PC-9 (cell line): ENCODE results near the gene OXSM. TPM values are rescaled to one million over a fixed set of nuclear protein-coding genes. Genes with fewer than 3 reads are reported as not detected.

Experiments used
- BruUV-seq: library from RNA; stranded (reverse); fragments of 400-500 nt; replicated peaks from 2 replicates; lab custom pipeline; 2021; lab: Mats Ljungman, UMichigan
- CTCF ChIA-PET: fragments of 300-600 bp; sonication (Branson Sonifier 250); formaldehyde crosslinking; loops from one replicate; lab custom pipeline; 2022; ENCODE audit warnings: antibody characterized with exemption; lab: Charles Lee
- POLR2A ChIA-PET: fragments of 300-600 bp; sonication (Branson Sonifier 250); formaldehyde crosslinking; loops from one replicate; lab custom pipeline; 2022; ENCODE audit warnings: antibody characterized with exemption; ENCODE audit not compliant: unreplicated experiment; lab: Charles Lee
- DNase-seq, 2 experiments: peaks; one replicate each; pipeline versions ENCODE4 v3.0.0 to v3.0.0-alpha.2; 2015 to 2022; ENCODE audit warnings: mixed read lengths in 1 of 2
- H2AFZ ChIP-seq: fragments of 200-600 bp; sonication (generic); 2 replicates; pipeline ENCODE4 v1.8.1; 2017; ENCODE audit warnings: antibody characterized with exemption
- H3F3A ChIP-seq: fragments of 200-600 bp; sonication (generic); 2 replicates; pipeline ENCODE4 v1.8.1; 2017; ENCODE audit warnings: antibody characterized with exemption, mild to moderate bottlenecking, low read depth; ENCODE audit not compliant: insufficient read depth
- H3K27ac ChIP-seq: fragments of 200-600 bp; sonication (generic); 2 replicates; pipeline ENCODE4 v1.6.1; 2016; ENCODE audit warnings: mixed run types
- H3K27me3 ChIP-seq: fragments of 200-600 bp; sonication (generic); 2 replicates; pipeline ENCODE4 v1.6.1; 2016; ENCODE audit warnings: low read depth, mixed run types; ENCODE audit not compliant: insufficient read depth
- H3K36me3 ChIP-seq: fragments of 200-600 bp; sonication (generic); 2 replicates; pipeline ENCODE4 v1.6.1; 2016; ENCODE audit warnings: low read depth, mixed run types
- H3K4me1 ChIP-seq: fragments of 200-600 bp; sonication (generic); replicated peaks from 2 replicates; pipeline ENCODE4 v1.6.1; 2016; ENCODE audit warnings: mixed run types; ENCODE audit not compliant: insufficient read depth
- H3K4me2 ChIP-seq: fragments of 200-600 bp; sonication (generic); 2 replicates; pipeline ENCODE4 v1.6.1; 2017; ENCODE audit warnings: mixed run types
- H3K4me3 ChIP-seq: fragments of 200-600 bp; sonication (generic); 2 replicates; pipeline ENCODE4 v1.6.1; 2016; ENCODE audit warnings: mixed run types
- H3K79me2 ChIP-seq: fragments of 200-600 bp; sonication (generic); 2 replicates; pipeline ENCODE4 v1.6.1; 2017; ENCODE audit warnings: low read depth, mixed run types
- H3K9me2 ChIP-seq: fragments of 200-600 bp; sonication (generic); 2 replicates; pipeline ENCODE4 v1.8.1; 2017; ENCODE audit warnings: mild to moderate bottlenecking; ENCODE audit not compliant: insufficient read depth
- H3K9me3 ChIP-seq: fragments of 200-600 bp; sonication (generic); 2 replicates; pipeline ENCODE4 v1.8.1; 2016; ENCODE audit warnings: low read depth; ENCODE audit not compliant: insufficient read depth
- H4K20me1 ChIP-seq: fragments of 200-600 bp; sonication (generic); 2 replicates; pipeline ENCODE4 v1.8.1; 2017; ENCODE audit not compliant: insufficient read depth
- CTCF ChIP-seq: fragments of 200-600 bp; sonication (generic); conservative IDR thresholded peaks from 2 replicates; pipeline ENCODE4 v1.6.1; 2017; ENCODE audit warnings: mixed run types, antibody characterized with exemption, mild to moderate bottlenecking, moderate library complexity
- EZH2 ChIP-seq: fragments of 200-600 bp; sonication (generic); IDR thresholded peaks from 2 replicates; pipeline ENCODE4 v1.8.0; 2017; ENCODE audit warnings: antibody characterized with exemption, low read depth
- intact Hi-C: fragments of 100-400 bp; cut with micrococcal nuclease; formaldehyde crosslinking; loops from one replicate; pipeline ENCODE4 v1.10.0; 2022; ENCODE audit not compliant: unreplicated experiment
- total RNA-seq: library from RNA; stranded (reverse); gene quantifications from 2 replicates; pipeline ENCODE4 v1.2.3, GENCODE V29; 2021

OXSM gene
- total RNA-seq, 1 experiment from 2014 or later, result 13.8 TPM

- H3K27ac ChIP-seq, result no peak overlapping the region
- POLR2A ChIA-PET, result no interaction called here
- peaks cover 4% of the 10 kb centered on the region; the same call in 1 of the 2 replicates for H3F3A ChIP-seq
- no TSS peak for BruUV-seq
- no peaks in the 10 kb centered on the region for H3K27me3 ChIP-seq
- TF ChIP-seq CTCF, result no peak
- no peak for TF ChIP-seq EZH2
- DNase-seq, result no peak
- no peaks in the 10 kb centered on the region for H3K9me3 ChIP-seq
- H4K20me1 ChIP-seq, result no peaks in the 10 kb centered on the region
- H3K79me2 ChIP-seq, result peaks cover 34% of the 10 kb centered on the region
- intact Hi-C loops, result loop anchor here (5.0 kb wide), 1 partner anchor 77 kb away; no protein-coding TSS in a partner anchor
- no peak overlapping the region for H2AFZ ChIP-seq
- CTCF ChIA-PET, result no interaction called here
- no peaks in the 10 kb centered on the region for H3K9me2 ChIP-seq
- H3K4me2 ChIP-seq, result no peak overlapping the region
- H3K4me3 ChIP-seq, result no peak overlapping the region
- H3K4me1 ChIP-seq, result peaks cover 21% of the 10 kb centered on the region
- H3K36me3 ChIP-seq, result peaks cover 17% of the 10 kb centered on the region
These were observed 9.3 kb upstream of the OXSM start for GRCh38 chr3:25780618-25781017.

GRCh38 chr3:25781145-25781757 is 8.6 kb upstream of the OXSM start:
- POLR2A ChIA-PET, result interaction anchor here (0.5 to 0.7 kb wide), 2 partner anchors 141 to 426 kb away, joined by 5 to 14 read pairs; no protein-coding TSS in a partner anchor
- no TSS peak for BruUV-seq
- Histone ChIP-seq H3K4me2 (peak overlapping the region; percentile 89), H3K79me2 (peaks cover 34% of the 10 kb centered on the region), H3K4me1 (peaks cover 21% of the 10 kb centered on the region), H3K27ac (no peak overlapping the region), H4K20me1 (no peaks in the 10 kb centered on the region), H2AFZ (no peak overlapping the region), H3K36me3 (peaks cover 11% of the 10 kb centered on the region), H3F3A (peaks cover 4% of the 10 kb centered on the region; the same call in 1 of the 2 replicates), H3K9me2 (no peaks in the 10 kb centered on the region), H3K27me3 (no peaks in the 10 kb centered on the region), H3K4me3 (peak overlapping the region; percentile 70; the same call in 1 of the 2 replicates), H3K9me3 (no peaks in the 10 kb centered on the region)
- CTCF ChIA-PET, result no interaction called here
- no peak for DNase-seq
- no peak for TF ChIP-seq CTCF
- no peak for TF ChIP-seq EZH2
- intact Hi-C loops, result loop anchor here (5.0 kb wide), 1 partner anchor 76 kb away; no protein-coding TSS in a partner anchor

- peak overlapping the region; percentile 89 for H3K4me2 ChIP-seq
- TF ChIP-seq EZH2 (no peak), CTCF (no peak)
- peak overlapping the region; percentile 70 for H3K4me3 ChIP-seq
- peaks cover 21% of the 10 kb centered on the region for H3K4me1 ChIP-seq
- peaks cover 4% of the 10 kb centered on the region; the same call in 1 of the 2 replicates for H3F3A ChIP-seq
- H3K36me3 ChIP-seq, result peaks cover 10% of the 10 kb centered on the region
- H2AFZ ChIP-seq, result peak overlapping the region; percentile 83; the same call in 1 of the 2 replicates
- H3K9me3 ChIP-seq, result no peaks in the 10 kb centered on the region
- DNase-seq, result no peak
- peaks cover 34% of the 10 kb centered on the region for H3K79me2 ChIP-seq
- no peaks in the 10 kb centered on the region for H3K27me3 ChIP-seq
- CTCF ChIA-PET, result no interaction called here
- no peak overlapping the region; the same call in 1 of the 2 replicates for H3K27ac ChIP-seq
- no peaks in the 10 kb centered on the region for H3K9me2 ChIP-seq
- BruUV-seq, result TSS peak; percentile 35
- intact Hi-C loops, result loop anchor here (2.0 to 5.0 kb wide), 2 partner anchors 75 to 117 kb away; partner anchors contain the start of gene TOP2B
- no peaks in the 10 kb centered on the region for H4K20me1 ChIP-seq
- POLR2A ChIA-PET, result interaction anchor here (0.5 to 0.7 kb wide), 2 partner anchors 142 to 427 kb away, joined by 5 to 14 read pairs; no protein-coding TSS in a partner anchor
These were observed 7.9 kb upstream of the OXSM start for GRCh38 chr3:25781758-25782594.
